ENCODE data around the gene SCP2.

Gene SCP2

DNA sequence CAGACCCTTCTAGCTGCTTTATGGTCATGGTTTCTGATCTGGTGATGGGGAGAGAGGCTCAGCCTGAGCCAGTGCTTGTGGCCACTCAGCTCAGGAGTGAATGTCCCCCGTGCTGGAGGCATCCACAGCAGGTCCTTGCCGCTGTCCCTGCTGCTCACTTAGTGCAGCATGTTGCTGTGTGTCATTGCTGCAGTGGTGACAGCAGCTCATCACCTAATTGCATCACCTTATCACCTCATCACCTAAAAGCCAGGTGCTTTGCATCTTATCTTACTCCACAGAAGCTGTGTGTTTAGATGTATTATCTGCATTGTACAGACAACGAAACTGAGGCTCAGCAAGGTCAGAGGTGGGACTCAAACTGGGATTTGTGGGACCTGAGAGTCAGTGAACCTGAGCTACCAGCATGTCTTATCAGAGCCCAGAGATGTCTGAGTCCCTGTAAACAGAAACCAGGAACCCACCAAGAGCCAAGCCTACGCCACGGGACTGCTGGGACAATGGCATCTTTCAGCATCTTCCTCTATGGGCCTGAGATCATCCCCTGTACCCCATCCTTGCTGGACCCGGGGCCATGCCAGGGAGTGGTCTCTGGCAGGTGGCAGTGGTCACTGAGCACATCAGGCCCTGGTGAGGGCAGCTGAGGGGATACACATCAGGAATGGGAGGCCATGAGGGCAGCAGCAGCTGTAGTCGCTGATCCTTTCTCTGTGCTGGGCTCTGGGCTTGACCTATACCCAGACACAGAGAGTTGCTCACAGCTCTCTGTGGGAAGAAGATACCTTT, 141.4 kb downstream of the SCP2 start:
- no peak for FAIRE-seq
- DNase-seq (ENCODE audit: insufficient read length, low spot score): no peak
- TF ChIP-seq POLR2A (IDR thresholded peaks at IDR 0.05; ENCODE audit: low read depth, low read length): no peak

GRCh38 chr1:53069265-53069662, 142.2 kb downstream of the SCP2 start:
- FAIRE-seq (no peak), DNase-seq (ENCODE audit: insufficient read length, low spot score) (no peak)
- TF ChIP-seq POLR2A (IDR thresholded peaks at IDR 0.05; ENCODE audit: low read depth, low read length): no peak

DNA sequence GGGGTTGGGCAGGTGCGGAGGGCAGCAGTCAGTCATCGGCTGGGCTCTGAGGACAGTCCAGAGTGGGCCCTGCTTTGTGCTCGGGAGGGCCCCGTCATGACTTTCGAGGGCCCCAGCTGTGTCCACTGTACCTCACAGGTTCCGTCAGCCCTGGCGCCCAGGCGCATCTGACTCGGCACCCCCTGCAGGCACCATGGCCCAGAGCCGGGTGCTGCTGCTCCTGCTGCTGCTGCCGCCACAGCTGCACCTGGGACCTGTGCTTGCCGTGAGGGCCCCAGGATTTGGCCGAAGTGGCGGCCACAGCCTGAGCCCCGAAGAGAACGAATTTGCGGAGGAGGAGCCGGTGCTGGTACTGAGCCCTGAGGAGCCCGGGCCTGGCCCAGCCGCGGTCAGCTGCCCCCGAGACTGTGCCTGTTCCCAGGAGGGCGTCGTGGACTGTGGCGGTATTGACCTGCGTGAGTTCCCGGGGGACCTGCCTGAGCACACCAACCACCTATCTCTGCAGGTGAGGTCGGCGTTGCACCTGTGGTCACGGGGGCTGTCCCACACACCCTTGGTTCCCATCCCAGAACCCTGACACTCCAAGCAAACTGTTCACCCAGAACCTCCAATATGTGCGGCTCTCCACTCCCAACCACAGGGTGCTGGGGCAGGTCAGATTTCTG, 142.7 kb downstream of the SCP2 start:
- no peak for DNase-seq (ENCODE audit: insufficient read length, low spot score)
- TF ChIP-seq POLR2A (IDR thresholded peaks at IDR 0.05; ENCODE audit: low read depth, low read length): no peak
- FAIRE-seq: no peak

DNA sequence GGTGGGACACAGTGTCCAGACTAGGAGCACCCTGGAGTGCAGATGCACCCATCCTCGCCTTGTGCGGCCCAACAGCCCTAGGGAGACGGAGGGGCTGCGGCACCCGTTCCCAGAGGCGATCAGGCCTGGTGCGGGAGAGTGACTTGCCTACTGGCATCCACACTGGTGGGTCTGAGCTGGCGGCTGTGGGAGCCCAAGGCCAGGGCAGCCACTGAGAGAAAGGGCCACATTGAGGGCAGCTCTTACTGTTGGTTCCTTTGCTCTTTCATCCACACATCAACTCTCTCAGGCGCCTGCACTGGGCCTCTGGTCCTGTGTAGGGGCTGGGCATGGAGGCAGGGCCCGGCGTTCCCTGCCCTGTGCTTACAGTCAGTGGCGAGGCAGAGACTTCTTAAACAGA, 143.5 kb downstream of the SCP2 start:
- no peak for FAIRE-seq
- no peak for TF ChIP-seq POLR2A (IDR thresholded peaks at IDR 0.05; ENCODE audit: low read depth, low read length)
- DNase-seq (ENCODE audit: insufficient read length, low spot score): no peak

DNA sequence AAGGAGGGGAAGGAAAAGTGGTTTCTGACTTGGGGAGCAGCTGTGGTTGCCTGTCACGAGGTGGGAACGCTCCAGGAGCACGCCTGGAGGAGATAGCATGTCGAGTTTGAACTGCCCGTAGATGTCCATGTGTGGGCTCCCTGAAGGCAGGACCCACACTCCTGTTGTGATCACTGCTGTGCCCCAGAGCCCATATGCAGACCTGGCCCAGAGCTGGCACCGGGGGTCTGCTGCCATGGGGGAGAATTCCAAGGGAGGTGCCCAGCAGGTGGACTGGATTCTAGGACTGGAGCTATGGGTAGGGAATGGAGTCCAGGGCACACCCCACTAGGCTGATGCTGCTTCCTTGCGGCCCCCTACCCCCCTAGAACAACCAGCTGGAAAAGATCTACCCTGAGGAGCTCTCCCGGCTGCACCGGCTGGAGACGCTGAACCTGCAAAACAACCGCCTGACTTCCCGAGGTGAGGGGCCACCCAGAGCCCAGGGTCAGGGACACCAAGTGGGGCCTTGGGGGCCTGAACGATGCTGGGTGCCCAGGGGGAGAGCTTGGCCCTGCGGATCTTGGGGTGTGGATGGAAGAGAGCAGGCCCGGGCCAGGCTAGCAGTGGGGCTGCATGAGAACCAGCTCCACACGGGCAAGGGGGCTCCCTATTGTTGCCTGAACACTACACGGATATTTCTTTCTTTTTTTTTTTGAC, 144.2 kb downstream of the SCP2 start:
- FAIRE-seq: no peak

DNA sequence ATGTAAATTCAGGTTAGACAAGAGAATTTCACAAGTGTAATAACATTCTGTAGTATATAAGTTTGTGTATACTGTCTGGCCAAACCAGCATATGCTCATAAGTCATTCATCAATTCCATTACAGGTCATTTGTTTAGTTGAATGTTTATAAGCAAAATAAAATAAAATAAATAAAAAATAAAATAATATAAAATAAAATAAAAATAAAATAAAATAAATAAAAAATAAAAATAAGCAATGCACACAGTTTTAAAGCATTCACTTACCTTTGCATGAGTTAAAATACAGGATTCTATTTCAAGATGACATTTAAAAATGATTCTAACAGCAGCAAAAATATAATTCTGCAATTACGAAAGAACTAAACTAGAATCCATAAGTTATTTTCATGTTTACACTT, 144.8 kb downstream of the SCP2 start:
- FAIRE-seq (no peak), DNase-seq (ENCODE audit: insufficient read length, low spot score) (no peak)
- no peak for TF ChIP-seq POLR2A (IDR thresholded peaks at IDR 0.05; ENCODE audit: low read depth, low read length)

More for the DNA sequence above, 144.2 kb downstream of the SCP2 start:
- DNase-seq (ENCODE audit: insufficient read length, low spot score): no peak
- TF ChIP-seq POLR2A (IDR thresholded peaks at IDR 0.05; ENCODE audit: low read depth, low read length): no peak

- DNase-seq (ENCODE audit: insufficient read length, low spot score): no peak
- FAIRE-seq: no peak
- no peak for TF ChIP-seq POLR2A (IDR thresholded peaks at IDR 0.05; ENCODE audit: low read depth, low read length)
Observed at GRCh38 chr1:53073287-53073686, 146.2 kb downstream of the SCP2 start.

DNA sequence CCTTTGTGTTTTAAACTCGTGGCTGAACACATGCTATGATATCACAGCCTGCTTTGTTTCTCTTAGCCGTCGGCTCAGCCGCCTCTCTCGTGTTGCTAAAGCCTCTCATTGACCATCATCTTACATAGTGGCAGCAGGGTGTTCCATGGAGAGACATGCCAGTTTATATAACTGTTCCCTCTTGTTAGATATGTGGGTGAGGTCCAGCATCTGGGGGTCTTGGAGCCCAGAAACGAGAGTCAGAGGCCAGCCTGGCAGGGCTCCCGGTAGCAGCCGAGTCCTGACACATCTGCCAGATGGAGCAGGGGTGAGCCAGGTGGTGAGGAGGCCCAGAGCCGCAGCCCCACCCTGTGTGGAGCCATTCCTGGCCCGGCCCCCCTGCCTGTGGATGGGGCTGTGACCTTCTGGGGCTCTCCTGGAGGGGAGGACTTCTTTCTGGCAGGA, 146.8 kb downstream of the SCP2 start:
- FAIRE-seq: no peak
- TF ChIP-seq POLR2A (IDR thresholded peaks at IDR 0.05; ENCODE audit: low read depth, low read length): no peak
- no peak for DNase-seq (ENCODE audit: insufficient read length, low spot score)

DNA sequence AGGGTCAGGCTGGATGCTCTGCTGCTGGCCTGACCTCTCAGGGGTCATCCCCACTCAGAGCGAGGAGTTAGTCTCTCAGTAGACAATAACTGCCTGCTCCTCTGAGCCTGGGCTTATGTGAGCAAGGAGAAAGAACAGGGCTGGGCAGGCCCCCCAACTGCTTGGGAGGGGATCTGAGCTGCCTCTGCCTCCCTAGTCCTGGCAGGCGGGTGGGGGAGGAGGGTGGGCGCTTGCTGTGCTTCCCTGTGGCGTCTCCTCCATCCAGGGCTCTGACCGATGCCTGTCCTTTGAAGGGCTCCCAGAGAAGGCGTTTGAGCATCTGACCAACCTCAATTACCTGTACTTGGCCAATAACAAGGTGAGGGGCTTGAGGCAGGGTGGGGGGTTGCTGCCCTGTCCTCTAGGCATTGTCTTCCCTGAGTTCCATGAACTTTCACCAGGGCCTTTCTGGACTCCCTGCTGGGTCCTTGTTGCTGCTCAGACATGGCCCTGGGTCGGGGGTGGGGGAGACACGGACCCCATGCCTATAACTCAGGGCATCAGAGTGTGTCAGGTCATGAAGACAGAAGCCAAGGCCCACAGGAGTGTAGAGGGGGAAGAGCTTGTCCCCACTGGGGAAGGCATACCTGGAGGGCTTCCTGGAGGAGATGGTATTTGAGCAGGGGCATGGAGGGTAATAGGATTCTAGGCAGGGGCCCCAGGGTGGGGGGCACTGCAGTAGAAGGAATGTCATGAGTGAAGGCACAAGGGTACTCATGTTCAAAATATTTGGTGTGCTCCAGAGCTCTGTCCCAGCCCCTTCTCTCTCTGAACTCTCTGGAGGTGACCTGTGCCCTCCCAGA, 147.5 kb downstream of the SCP2 start:
- no peak for TF ChIP-seq POLR2A (IDR thresholded peaks at IDR 0.05; ENCODE audit: low read depth, low read length)
- FAIRE-seq (no peak), DNase-seq (ENCODE audit: insufficient read length, low spot score) (no peak)

DNA sequence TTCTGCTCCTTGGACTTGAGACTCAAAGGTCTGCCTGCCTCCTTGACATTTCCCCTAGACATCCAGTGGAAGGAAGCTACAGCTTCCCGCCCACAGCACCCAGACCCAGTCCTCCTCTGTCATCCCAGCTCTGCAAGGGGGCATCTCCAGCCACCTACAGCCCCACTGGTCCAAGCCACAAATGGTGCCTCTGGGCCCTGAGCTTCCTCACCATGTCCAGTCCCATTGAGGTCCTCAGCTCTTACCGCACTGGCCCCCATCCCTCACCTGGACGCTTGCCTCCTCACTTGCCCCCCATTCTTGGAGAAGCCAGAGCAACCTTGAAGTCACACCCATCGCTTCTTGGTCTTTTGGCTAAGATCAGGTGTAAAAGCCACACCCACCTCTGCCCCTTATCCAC, 148.1 kb downstream of the SCP2 start:
- DNase-seq (ENCODE audit: insufficient read length, low spot score): no peak
- no peak for FAIRE-seq
- TF ChIP-seq POLR2A (IDR thresholded peaks at IDR 0.05; ENCODE audit: low read depth, low read length): no peak

DNA sequence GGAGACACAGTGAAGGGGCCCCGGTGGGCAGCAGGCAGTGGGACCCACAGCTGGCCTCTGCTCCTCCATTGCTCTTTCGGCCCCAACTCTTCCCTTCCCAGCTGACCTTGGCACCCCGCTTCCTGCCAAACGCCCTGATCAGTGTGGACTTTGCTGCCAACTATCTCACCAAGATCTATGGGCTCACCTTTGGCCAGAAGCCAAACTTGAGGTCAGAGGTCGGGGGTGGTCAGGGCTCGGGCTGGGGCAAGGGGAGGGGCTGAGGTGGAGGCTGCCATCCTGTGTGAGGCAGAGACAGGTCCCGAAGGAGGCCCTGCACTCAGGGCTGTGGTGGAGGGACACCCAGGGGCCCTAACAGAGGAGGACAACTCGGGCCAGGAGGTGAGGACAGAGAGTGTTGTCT, 148.7 kb downstream of the SCP2 start:
- TF ChIP-seq POLR2A (IDR thresholded peaks at IDR 0.05; ENCODE audit: low read depth, low read length): no peak
- DNase-seq (ENCODE audit: insufficient read length, low spot score): no peak
- no peak for FAIRE-seq

DNA sequence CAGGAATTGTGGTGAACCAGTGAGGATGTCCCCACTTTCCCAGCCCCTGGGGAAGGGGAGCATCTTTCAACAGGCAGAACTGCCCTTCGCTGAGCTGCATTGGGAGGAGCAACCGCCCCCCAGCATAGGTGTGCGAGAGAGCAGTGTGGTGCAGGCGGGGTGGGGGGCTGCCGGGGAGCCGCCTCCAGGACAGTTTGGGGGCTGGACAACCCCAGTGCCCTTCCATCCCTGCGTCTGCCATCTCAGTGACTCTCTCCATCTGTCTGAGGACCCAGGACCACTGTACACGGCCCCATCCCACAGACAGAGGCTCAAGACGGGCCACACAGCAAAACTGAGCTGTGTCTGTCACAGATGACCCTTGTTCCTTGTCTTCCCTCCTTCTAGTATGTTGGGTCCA, 149.1 kb downstream of the SCP2 start:
- FAIRE-seq: no peak
- no peak for DNase-seq (ENCODE audit: insufficient read length, low spot score)
- no peak for TF ChIP-seq POLR2A (IDR thresholded peaks at IDR 0.05; ENCODE audit: low read depth, low read length)

DNA sequence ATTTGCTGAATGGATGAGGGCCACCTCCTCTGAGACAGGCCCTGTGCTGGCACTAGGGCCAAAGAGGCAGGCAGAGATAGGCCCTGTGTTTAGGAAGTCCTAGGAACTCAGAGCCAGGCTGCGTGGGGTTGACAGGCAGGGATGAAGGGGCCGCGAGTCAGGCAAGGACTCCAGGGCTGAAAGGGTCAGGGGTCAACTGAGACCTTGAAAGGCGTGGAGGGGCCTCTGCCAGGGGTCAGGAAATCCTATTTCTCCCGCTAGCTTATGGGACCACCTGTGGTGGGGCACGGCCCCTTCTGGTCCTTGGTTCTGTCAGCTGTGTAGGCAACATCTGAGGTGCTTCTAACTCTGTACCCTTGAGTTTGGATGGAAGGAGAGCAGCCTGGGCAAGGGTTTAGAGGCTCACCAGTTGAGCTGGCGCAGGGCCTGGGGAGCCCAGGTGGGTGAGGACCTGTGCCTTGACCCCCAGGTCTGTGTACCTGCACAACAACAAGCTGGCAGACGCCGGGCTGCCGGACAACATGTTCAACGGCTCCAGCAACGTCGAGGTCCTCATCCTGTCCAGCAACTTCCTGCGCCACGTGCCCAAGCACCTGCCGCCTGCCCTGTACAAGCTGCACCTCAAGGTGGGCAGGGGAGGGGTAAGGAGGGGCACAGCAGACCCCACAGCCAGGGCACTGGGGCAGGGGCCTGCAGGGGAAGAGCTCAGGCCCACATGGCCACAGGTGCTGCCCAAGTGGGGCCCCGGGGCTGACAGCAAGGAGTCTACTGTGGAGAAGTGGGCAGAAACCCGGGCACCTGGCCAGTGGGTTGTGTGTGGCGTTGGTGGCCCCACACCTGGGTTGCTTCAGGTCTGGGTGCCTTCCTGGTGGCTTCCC, 149.9 kb downstream of the SCP2 start:
- TF ChIP-seq POLR2A (IDR thresholded peaks at IDR 0.05; ENCODE audit: low read depth, low read length): no peak
- DNase-seq (ENCODE audit: insufficient read length, low spot score): no peak
- FAIRE-seq: no peak
